Activated CD8-positive, alpha-beta T cell treated with anti-CD3 and anti-CD28 coated beads for 36 hours (primary cell): ENCODE data around the gene GPR108. TPM values are rescaled to one million over a fixed set of nuclear protein-coding genes. Genes with fewer than 3 reads are reported as not detected.
A peak's percentile ranks its signal among the peaks of the same experiment; 100 is the strongest.

Experiments used
- ATAC-seq: fragments of 200-7000 bp; cut with Tn5 transposase; one replicate; pipeline ENCODE4 v1.10.0; 2021; ENCODE audit warnings: mild to moderate bottlenecking, moderate library complexity
- CTCF ChIA-PET: fragments of 350-600 bp; sonication (Branson Sonifier 250); formaldehyde crosslinking; loops from one replicate; lab custom pipeline; 2021; ENCODE audit warnings: antibody characterized with exemption; lab: Charles Lee
- POLR2A ChIA-PET: fragments of 350-600 bp; sonication (Branson Sonifier 250); formaldehyde crosslinking; loops from one replicate; lab custom pipeline; 2021; ENCODE audit warnings: antibody characterized with exemption; lab: Charles Lee
- DNase-seq: peaks from one replicate; pipeline ENCODE4 v3.0.0-alpha.2; 2020
- H3K27ac Mint-ChIP-seq: one replicate; pipeline ENCODE4 v1.8.0; 2021; ENCODE audit warnings: mild to moderate bottlenecking, mixed read lengths
- H3K27me3 Mint-ChIP-seq: one replicate; pipeline ENCODE4 v1.8.0; 2021; ENCODE audit warnings: mixed read lengths
- H3K36me3 Mint-ChIP-seq: one replicate; pipeline ENCODE4 v1.8.0; 2021; ENCODE audit warnings: low read depth, mixed read lengths
- H3K4me1 Mint-ChIP-seq: one replicate; pipeline ENCODE4 v1.8.0; 2021; ENCODE audit warnings: low read depth, mixed read lengths
- H3K4me3 Mint-ChIP-seq: one replicate; pipeline ENCODE4 v1.8.0; 2021; ENCODE audit warnings: mild to moderate bottlenecking, moderate library complexity, mixed read lengths
- H3K9me3 Mint-ChIP-seq: one replicate; pipeline ENCODE4 v1.8.0; 2021; ENCODE audit warnings: mixed read lengths
- intact Hi-C: fragments of 100-400 bp; cut with micrococcal nuclease; formaldehyde crosslinking; loops from one replicate; pipeline ENCODE4 v1.10.0; 2022
- total RNA-seq, 2 experiments: library from RNA; stranded (reverse); gene quantifications; one replicate each; pipeline ENCODE4 v1.2.3, GENCODE V29; 2021
- TF ChIP-seq, protein P1 (sequence below): fragments of 200-600 bp; IDR thresholded peaks from one replicate; pipeline ENCODE4 v1.8.0; 2022; ENCODE audit warnings: antibody characterized with exemption, mild to moderate bottlenecking

Gene GPR108
- total RNA-seq, 2 experiments from 2014 or later, result 58.2 to 64.8 TPM

- Mint-ChIP-seq H3K4me3 (peak overlapping the region; percentile 98), H3K36me3 (peaks cover 29% of the 10 kb centered on the region), H3K4me1 (peaks cover 35% of the 10 kb centered on the region), H3K27ac (peak overlapping the region; percentile 99), H3K9me3 (no peaks in the 10 kb centered on the region), H3K27me3 (no peaks in the 10 kb centered on the region)
- TF ChIP-seq, protein P1, sequence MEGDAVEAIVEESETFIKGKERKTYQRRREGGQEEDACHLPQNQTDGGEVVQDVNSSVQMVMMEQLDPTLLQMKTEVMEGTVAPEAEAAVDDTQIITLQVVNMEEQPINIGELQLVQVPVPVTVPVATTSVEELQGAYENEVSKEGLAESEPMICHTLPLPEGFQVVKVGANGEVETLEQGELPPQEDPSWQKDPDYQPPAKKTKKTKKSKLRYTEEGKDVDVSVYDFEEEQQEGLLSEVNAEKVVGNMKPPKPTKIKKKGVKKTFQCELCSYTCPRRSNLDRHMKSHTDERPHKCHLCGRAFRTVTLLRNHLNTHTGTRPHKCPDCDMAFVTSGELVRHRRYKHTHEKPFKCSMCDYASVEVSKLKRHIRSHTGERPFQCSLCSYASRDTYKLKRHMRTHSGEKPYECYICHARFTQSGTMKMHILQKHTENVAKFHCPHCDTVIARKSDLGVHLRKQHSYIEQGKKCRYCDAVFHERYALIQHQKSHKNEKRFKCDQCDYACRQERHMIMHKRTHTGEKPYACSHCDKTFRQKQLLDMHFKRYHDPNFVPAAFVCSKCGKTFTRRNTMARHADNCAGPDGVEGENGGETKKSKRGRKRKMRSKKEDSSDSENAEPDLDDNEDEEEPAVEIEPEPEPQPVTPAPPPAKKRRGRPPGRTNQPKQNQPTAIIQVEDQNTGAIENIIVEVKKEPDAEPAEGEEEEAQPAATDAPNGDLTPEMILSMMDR, result peak; percentile 61
- ChIA-PET CTCF (interaction anchor here (1.0 to 4.6 kb wide), 13 partner anchors 10 to 219 kb away, joined by 3 to 73 read pairs (median 6); partner anchors contain the start of gene TNFSF14), POLR2A (interaction anchor here (0.8 to 2.9 kb wide), 13 partner anchors 11 to 220 kb away, joined by 3 to 15 read pairs (median 3); partner anchors contain the start of genes TNFSF14 and VAV1)
- ATAC-seq (peak; percentile 17), DNase-seq (peak; percentile 88)
- intact Hi-C loops, result loop anchor here (2.0 to 10.0 kb wide), 3 partner anchors 30 to 222 kb away; partner anchors contain the start of gene SH2D3A
Observed at GRCh38 chr19:6736169-6736916, 1.0 kb downstream of the GPR108 start.

- H3K27me3 Mint-ChIP-seq, result no peaks in the 10 kb centered on the region
- CTCF ChIA-PET, result interaction anchor here (1.0 to 4.6 kb wide), 10 partner anchors 9 to 218 kb away, joined by 3 to 73 read pairs (median 8); partner anchors contain the start of gene TNFSF14
Observed at GRCh38 chr19:6735181-6735911, 2.0 kb downstream of the GPR108 start.

GRCh38 chr19:6734096-6734696 is 3.2 kb downstream of the GPR108 start:
- ChIA-PET POLR2A (no interaction called here), CTCF (interaction anchor here (1.0 to 2.0 kb wide), 5 partner anchors 10 to 217 kb away, joined by 3 to 9 read pairs (median 4); partner anchors contain the start of gene TNFSF14)
- no peak for DNase-seq
- intact Hi-C loops, result loop anchor here (10.0 kb wide), 1 partner anchor 219 kb away; no protein-coding TSS in a partner anchor
- no peak for ATAC-seq
- TF ChIP-seq, protein P1, result no peak
- no peaks in the 10 kb centered on the region for H3K9me3 Mint-ChIP-seq
- H3K27ac Mint-ChIP-seq, result no peak overlapping the region
- H3K4me3 Mint-ChIP-seq, result no peak overlapping the region
- peaks cover 28% of the 10 kb centered on the region for H3K4me1 Mint-ChIP-seq
- peaks cover 29% of the 10 kb centered on the region for H3K36me3 Mint-ChIP-seq
- no peaks in the 10 kb centered on the region for H3K27me3 Mint-ChIP-seq

More at GRCh38 chr19:6735181-6735911, 2.0 kb downstream of the GPR108 start:
- POLR2A ChIA-PET, result interaction anchor here (0.9 to 2.9 kb wide), 5 partner anchors 10 to 219 kb away, joined by 3 to 15 read pairs (median 4); partner anchors contain the start of gene TNFSF14
- Mint-ChIP-seq H3K4me1 (peaks cover 29% of the 10 kb centered on the region), H3K4me3 (peak overlapping the region; percentile 98), H3K36me3 (peaks cover 29% of the 10 kb centered on the region), H3K27ac (peak overlapping the region; percentile 99), H3K9me3 (no peaks in the 10 kb centered on the region)
- ATAC-seq (no peak), DNase-seq (no peak)
- intact Hi-C loops, result loop anchor here (5.0 to 10.0 kb wide), 2 partner anchors 73 to 221 kb away; no protein-coding TSS in a partner anchor
- TF ChIP-seq, protein P1, result no peak

GRCh38 chr19:6733338-6734095 is 3.9 kb downstream of the GPR108 start:
- TF ChIP-seq, protein P1, result peak; percentile 45
- H3K4me3 Mint-ChIP-seq, result no peak overlapping the region
- ATAC-seq, result no peak
- peaks cover 21% of the 10 kb centered on the region for H3K4me1 Mint-ChIP-seq
- CTCF ChIA-PET, result interaction anchor here (0.7 to 2.0 kb wide), 6 partner anchors 9 to 130 kb away, joined by 3 to 9 read pairs (median 4); partner anchors contain the start of gene TNFSF14
- POLR2A ChIA-PET, result no interaction called here
- no peaks in the 10 kb centered on the region for H3K9me3 Mint-ChIP-seq
- no peak for DNase-seq
- H3K27me3 Mint-ChIP-seq, result no peaks in the 10 kb centered on the region
- no peak overlapping the region for H3K27ac Mint-ChIP-seq
- peaks cover 29% of the 10 kb centered on the region for H3K36me3 Mint-ChIP-seq
- intact Hi-C loops, result loop anchor here (10.0 kb wide), 1 partner anchor 219 kb away; no protein-coding TSS in a partner anchor
